Mammary epithelial cell (primary cell): ENCODE measurements around the gene TIGIT.

ENCODE experiments used
- CTCF ChIP-seq, 2 donors: IDR thresholded peaks in 1 of 2; conservative IDR thresholded peaks in 1 of 2; 2 replicates each; pipeline ENCODE4 v1.5.1; 2011 to 2012; ENCODE audit warnings: inconsistent platforms in 2 of 2, low read length in 2 of 2, mild to moderate bottlenecking in 2 of 2, control low read depth in 1 of 2, low read depth in 1 of 2; ENCODE audit not compliant: insufficient read depth in 1 of 2; ENCODE audit errors: extremely low read depth in 1 of 2
- EZH2 ChIP-seq: IDR thresholded peaks from 2 replicates; pipeline ENCODE4 v1.6.1; 2012; ENCODE audit warnings: low read length, inconsistent platforms, borderline replicate concordance

GRCh38 chr3:114274929-114275328 lies 18.9 kb upstream of the TIGIT start:
- TF ChIP-seq CTCF (conservative IDR thresholded peaks at IDR 0.05 in 1 of 2, IDR thresholded peaks at IDR 0.05 in 1 of 2; ENCODE audit: extremely low read depth in 1 of 2, insufficient read depth in 1 of 2, low read depth in 1 of 2, low read length in 2 of 2) (no peak), EZH2 (no peak)
